HG02642 (cell line): ENCODE data around the gene ERMP1.
"Not testable (repeated sequence)": the region's sequence is repeated elsewhere in the genome, so short reads cannot be mapped to it uniquely, and the experiment has no call there.

Experiments used
- ATAC-seq: cut with Tn5 transposase; IDR thresholded peaks from one replicate; pipeline ENCODE4 v1.9.1; 2021; ENCODE audit warnings: mild to moderate bottlenecking; ENCODE audit not compliant: unreplicated experiment, poor library complexity

The ERMP1 gene

GRCh38 chr9:5825223-5825622 is 7.7 kb downstream of the ERMP1 start:
- ATAC-seq, result no peak

GRCh38 chr9:5820425-5820824 is 12.5 kb downstream of the ERMP1 start:
- ATAC-seq, result no peak

- no peak for ATAC-seq
Observed at GRCh38 chr9:5819174-5819573, 13.7 kb downstream of the ERMP1 start.

- ATAC-seq, result no peak
Observed at GRCh38 chr9:5818424-5819142, 14.3 kb downstream of the ERMP1 start.

GRCh38 chr9:5817862-5818261 is 15.1 kb downstream of the ERMP1 start:
- no peak for ATAC-seq

GRCh38 chr9:5815461-5815860 is 17.5 kb downstream of the ERMP1 start:
- no peak for ATAC-seq

- ATAC-seq, result no peak
Observed at GRCh38 chr9:5813824-5814223, 19.1 kb downstream of the ERMP1 start.

- ATAC-seq, result no peak
Observed at GRCh38 chr9:5811751-5812150, 21.2 kb downstream of the ERMP1 start.

- no peak for ATAC-seq
Observed at GRCh38 chr9:5805478-5805877, 27.4 kb downstream of the ERMP1 start.

GRCh38 chr9:5801739-5802113 is 31.2 kb downstream of the ERMP1 start:
- no peak for ATAC-seq

- no peak for ATAC-seq
Observed at GRCh38 chr9:5800969-5801738, 31.8 kb downstream of the ERMP1 start.

- ATAC-seq, result not testable (repeated sequence)
Observed at GRCh38 chr9:5800378-5800777, 32.5 kb downstream of the ERMP1 start.

GRCh38 chr9:5799314-5799713 is 33.6 kb downstream of the ERMP1 start:
- no peak for ATAC-seq

GRCh38 chr9:5798581-5798980 is 34.3 kb downstream of the ERMP1 start:
- no peak for ATAC-seq

GRCh38 chr9:5796298-5796697 is 36.6 kb downstream of the ERMP1 start:
- no peak for ATAC-seq

GRCh38 chr9:5793812-5794211 is 39.1 kb downstream of the ERMP1 start:
- no peak for ATAC-seq

GRCh38 chr9:5791870-5792269 is 41.0 kb downstream of the ERMP1 start:
- ATAC-seq, result no peak

- no peak for ATAC-seq
Observed at GRCh38 chr9:5790923-5791322, 42.0 kb downstream of the ERMP1 start.

- ATAC-seq, result no peak
Observed at GRCh38 chr9:5789489-5789888, 43.4 kb downstream of the ERMP1 start.

- ATAC-seq, result no peak
Observed at GRCh38 chr9:5787759-5788302, 45.1 kb downstream of the ERMP1 start.

- ATAC-seq, result no peak
Observed at GRCh38 chr9:5787220-5787619, 45.7 kb downstream of the ERMP1 start.
